Measurements from ENCODE around the gene NR4A2.
A peak's percentile ranks its signal among the peaks of the same experiment; 100 is the strongest.

NR4A2 gene

DNA sequence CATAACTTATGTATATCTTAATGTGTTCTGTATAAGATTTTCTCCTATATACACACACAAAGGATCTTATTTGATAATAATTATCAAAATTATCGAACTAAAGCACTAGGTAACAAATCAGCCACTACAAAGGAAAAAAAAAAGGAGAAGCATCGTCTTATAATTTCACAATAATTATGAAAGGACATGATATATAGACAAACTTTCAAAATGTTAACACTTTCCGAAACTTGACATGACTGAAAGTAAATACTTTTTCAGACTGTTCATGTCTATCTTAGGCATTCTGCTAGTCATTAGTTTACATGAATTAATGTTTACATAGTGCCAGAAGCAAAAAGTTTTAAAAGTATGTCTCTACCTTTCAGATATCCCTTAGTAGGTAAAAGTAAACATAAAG is 7.3 kb upstream of the NR4A2 start:
- DNase-seq, result no peak

DNA sequence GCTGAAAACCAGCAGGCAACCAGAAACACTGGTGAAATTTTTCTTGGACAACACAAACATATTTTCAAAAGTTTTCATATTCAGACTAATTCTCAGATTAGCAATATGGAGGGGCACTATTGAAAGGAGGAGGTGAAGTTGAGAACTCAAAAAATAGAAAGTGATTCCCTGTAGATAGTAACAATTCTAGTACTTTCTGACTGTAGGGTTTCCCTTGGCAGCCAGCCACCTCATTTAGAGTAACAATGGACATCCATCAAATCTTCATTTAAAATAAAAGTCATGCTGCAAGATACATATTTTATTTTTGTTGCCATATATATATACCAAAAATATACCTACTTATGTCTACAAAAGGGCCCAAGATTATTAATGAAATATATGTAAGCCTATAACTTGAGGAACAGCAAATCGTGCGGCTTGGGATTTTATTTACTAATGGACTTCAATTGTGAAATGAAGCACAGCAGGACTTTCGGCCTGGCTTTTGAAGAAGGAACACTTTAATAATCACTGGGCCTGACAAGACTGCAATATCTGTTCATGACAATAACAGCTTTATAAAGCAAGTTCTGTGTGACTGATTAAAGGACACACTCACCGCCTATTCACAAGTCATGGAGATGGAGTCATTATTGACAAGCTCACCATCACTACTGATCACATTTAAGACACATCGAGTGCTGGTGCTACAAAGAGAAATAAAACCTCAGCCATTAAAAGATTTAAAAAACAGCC is 6.8 kb upstream of the NR4A2 start:
- no peak for DNase-seq

DNA sequence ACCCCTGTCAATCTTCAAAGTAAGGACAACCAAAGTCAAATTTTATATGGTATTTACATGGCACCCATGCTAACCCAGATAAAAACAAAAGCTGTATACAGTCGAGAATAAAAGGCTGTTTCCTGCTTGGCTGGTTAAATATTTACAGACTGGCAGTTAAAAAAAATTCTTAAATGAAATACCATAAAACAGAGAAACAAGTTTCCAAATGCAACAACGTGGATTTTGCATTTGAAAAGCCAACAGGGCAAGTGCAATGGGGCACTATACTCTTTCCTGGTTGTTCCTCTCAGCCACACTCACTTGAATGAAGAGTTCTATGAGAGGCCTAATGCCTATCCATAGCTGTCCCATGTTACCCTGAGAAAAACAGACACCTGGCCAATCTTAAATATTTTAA is 6.1 kb upstream of the NR4A2 start:
- DNase-seq, result peak in 1 of 2 experiments; percentile 27

DNA sequence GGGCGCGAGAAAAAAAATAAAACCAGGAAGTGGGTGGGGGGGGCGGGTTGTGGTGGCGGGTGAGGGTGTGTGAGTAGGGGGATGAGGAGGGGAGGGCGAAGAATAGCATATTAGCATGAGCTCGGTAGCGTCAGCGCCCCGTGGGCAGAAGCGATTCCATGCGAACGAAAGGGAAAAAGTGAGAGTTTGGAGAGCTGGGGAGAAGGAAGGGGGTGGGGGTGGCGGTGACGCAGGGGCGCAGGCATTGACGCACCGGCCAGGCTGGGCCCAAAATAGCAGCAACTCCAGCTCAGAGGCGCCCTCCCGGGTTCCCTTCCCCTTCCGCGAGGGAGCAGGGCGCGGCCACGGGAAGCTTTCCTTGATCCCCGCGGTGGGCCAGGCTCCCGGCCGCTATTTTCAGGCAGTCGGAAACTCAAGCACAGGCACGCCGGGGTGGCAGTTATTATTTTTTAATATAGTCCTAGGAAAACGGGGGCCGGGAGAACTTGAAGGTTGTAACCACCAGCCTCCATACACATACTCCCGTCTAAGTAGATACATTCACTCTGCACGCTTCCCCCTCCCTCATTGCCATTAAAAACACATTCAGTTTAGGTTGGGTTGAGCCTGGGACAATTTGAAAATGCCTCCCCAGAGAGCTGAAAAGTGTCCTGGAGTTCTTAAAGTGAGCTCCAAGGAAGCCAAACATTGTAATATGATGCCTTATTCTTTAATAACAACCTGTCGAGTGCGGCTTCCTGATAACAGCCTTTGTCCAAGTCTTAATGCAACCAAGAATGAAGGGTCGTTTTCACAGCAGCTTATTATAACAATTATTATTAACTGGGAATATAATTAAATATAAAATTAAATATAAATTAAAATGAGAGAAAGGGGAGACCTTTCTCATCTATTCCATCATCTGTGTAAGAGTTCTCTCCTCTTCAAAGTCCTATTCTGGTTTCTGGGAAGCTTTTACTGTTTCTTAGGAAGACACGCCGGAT is 2.3 kb upstream of the NR4A2 start:
- peak; percentile 58 to 85 for DNase-seq

DNA sequence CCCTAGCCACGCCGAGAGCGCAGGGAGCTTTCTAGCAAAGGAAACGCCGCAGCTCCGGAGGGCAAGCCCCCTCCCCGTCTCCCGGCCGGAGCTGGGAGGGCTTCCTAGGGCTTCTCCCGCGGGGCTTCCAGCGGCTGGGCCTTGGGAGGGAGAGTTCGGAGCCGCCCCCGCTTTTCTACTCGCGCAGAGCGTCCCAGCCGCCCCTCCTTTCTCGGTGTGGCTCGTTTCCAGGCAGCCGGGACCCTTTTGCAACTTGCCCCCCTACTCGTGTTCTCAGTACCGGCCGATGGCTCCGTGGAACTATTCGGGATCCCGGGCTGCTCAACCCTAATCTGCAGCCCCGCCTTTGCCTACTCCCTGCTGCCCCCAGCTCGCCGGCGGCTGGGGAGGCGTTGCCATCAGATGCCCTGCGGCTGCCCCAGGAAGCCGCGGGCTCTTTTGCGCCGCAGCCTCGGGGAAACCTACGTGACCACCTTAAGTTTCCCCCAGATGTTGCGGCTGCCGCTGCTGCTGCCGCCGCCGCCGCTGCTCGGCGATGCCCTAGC is 1.5 kb upstream of the NR4A2 start:
- DNase-seq, result peak; percentile 62 to 85

DNA sequence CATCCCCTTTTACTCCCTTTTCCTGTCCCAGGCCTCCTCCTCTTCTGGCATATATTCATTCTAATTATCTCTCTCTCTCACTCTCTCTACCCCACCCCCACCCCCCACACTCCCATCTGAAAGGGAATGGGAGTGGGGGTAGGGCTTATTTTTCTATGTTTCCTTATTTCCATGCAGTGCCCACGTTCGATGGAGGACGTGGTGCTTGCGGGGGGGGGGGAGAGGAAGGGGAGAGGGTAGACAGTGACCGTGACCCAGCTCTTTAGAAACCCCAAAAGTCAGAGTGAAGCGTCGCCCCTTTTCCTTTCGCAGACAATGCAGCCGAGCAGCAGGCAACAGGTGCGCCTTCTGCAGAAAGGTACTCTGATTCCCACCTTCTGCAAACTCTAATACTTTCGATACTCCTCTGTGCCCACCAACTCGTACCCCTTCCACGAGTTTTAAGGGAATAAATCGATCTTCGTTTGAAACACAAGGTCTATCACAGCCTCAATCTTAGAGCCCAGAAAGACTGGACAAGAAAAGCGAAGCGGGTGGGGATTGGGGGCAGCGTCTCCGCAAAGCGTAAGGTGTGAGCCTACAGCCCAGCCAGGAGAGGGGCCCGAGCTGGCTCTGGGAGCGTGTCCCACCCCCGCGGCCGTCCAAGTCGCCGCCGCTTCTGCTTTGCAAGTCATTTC is 891 bp upstream of the NR4A2 start:
- DNase-seq, result peak; percentile 48 to 52

DNA sequence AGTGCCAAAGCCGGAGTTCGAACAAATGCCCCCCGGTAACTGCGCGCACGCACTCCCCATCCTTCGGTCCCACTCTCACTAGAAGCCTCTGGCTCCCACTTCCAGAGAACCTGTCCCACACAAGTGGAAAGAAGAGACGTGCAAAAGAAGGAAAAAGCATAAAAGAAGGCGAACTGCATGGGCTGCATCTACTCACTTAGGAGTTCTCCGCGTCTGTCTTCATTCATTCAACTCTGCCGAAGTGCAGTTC is 312 bp downstream of the NR4A2 start:
- DNase-seq, result no peak

DNA sequence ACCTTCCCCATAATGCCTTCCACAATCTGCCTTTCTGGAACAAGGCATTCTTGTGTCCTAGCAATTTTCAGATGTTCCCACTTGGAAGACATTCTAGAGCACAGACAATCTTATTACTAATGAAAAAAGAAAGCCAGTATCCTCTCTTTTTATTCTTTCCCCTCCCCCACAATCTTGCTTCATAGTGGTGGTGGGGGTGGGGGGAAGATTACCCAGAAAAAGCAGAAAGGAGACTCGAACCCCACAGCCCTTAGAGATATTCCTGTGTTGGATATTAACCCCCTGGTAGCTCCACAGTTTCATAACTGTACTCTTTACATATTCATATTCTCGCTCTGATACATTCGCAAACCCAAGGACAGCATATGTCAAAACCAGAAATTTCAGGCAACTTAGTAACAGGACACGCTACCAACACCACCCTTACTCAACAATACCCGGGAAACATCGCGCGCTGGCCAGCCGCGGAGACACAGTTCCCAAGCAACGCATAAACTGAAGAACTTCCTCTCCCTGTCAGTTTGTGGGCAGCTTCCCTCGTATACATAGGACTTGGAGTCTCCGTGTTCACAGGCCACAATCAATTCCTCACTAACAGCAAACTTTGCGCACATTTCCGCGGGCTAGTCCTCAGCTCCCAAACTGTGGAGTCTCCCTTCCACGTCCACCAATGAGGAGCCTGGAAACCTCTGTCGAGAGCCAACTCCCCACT is 793 bp downstream of the NR4A2 start:
- DNase-seq, result peak; percentile 54 to 69

DNA sequence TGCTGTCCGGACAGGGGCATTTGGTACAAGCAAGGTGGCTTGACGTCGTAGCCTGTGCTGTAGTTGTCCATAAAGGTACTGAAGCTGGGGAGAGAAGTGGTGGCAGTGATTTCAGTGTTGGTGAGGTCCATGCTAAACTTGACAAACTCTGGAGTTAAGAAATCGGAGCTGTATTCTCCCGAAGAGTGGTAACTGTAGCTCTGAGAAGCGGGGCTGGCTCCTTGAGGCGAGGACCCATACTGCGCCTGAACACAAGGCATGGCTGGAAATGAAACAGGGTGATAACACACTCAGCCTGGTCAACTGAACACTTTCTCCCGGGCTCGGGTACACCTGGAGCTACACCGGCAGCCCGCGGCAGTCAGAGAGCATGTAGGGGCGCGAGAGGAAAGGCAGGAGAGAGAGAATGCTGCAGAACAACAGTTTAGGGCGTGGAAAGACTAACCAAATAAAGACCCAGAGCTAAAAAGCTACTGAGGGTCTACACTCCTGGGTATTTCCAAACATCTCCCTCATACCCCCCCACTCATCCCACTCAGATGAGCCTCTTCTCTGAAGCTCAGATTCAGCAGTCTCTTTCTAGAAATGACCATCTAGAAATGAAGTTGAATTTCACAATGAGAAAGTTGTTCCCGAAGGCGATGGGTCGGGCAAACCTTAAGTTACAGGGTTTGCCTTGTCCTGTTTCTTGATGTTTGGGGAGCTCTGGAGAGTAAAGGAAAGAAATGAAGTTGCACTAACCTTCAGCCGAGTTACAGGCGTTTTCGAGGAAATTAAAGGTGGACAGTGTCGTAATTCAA is 2.4 kb downstream of the NR4A2 start:
- no peak for DNase-seq

DNA sequence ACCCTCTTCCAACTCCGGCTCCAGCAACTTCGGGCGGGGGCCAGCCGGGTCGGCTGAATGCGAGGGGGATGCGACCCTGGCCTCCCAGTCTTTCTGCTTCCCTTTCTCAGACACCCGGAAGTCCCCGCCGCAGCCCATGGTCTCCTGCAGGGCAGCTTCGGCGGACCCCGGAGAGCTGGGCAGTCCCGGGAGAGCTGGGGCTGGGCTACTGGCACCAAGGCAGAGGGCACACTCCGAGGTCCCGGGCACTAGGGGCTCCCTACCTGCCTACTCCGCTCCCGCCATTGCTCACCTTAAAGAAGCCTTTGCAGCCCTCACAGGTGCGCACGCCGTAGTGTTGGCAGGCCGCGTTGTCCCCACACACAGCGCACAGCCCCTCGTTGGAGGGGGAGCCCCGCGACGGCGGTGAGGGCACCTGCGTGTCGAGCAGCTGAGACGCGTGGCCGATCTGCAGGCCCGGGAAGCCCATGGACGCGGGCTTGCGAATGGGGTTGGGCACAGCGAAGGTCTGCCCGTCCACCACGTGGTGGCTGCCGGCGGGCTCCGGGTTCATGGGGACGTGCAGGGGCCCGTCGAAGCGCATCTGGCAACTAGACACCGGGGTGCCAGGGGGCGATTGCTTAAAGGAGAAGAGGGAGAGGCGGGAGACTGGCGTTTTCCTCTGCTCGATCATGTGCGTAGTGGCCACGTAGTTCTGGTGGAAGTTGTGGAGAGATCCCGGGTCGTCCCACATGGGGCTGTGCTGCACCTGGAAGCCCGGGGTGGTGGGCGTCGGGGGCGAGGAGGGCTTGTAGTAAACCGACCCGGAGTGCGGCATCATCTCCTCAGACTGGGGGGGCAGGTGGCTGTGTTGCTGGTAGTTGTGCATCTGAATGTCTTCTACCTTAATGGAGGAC is 3.2 kb downstream of the NR4A2 start:
- peak in 1 of 2 experiments; percentile 37 for DNase-seq

DNA sequence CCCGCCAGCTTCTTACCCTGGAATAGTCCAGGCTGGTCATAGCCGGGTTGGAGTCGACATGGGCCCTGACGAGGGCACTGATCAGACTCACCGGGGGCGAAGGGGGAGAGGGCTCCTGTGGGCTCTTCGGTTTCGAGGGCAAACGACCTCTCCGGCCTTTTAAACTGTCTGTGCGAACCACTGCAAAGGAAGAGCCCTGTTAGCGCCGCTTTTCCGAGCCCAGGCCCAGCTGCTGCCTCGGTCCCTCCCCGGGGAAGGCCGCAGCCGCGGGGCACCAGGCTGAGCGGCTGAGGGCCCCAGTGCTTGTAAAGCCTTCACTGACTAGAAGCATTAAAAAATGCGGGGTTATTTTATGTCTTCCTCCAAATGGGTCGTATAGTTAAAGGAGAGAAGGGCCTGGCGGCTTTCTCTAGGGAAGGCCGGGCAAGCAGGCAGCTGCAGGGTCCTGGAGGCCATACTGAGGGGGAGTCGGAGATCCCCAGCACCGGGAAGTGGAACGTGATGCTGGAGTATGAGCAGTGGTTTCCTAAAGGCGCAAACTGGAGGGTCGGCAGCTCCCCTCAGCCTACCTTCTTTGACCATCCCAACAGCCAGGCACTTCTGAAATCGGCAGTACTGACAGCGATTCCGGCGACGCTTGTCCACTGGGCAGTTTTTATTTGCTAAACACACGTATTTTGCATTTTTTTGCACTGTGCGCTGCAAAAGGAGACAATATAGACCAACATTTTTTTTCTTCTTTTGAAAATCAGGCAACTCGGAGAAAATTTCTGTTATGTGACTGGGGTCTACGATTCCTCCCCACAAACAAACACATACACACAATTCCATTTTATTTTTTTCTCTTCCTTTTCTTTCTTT is 4.5 kb downstream of the NR4A2 start:
- DNase-seq, result no peak

DNA sequence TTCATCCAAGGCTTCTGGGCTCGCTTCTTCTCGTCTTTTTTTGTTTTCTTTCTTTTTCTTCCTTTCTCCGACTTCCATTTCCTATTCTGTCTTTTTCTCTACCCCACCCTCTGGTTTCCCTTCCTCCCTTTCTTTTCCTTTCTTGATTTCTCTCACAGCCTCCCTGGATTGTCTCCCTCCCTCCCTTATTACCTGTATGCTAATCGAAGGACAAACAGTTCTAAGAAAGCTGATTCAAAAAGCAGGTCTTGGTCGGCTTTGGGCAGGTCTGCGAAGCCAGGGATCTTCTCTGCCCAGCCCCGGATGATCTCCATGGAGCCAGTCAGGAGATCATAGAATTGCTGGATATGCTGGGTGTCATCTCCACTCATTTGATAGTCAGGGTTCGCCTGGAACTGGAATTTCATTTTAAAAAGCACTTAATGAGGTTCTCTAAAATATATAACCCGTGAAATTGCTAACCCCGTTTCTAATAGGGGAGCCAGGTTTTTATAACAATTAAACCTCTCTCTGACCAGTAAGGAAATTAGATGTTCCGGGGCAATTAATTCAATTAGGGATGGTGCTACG is 5.9 kb downstream of the NR4A2 start:
- DNase-seq, result peak in 1 of 2 experiments; percentile 46

DNA sequence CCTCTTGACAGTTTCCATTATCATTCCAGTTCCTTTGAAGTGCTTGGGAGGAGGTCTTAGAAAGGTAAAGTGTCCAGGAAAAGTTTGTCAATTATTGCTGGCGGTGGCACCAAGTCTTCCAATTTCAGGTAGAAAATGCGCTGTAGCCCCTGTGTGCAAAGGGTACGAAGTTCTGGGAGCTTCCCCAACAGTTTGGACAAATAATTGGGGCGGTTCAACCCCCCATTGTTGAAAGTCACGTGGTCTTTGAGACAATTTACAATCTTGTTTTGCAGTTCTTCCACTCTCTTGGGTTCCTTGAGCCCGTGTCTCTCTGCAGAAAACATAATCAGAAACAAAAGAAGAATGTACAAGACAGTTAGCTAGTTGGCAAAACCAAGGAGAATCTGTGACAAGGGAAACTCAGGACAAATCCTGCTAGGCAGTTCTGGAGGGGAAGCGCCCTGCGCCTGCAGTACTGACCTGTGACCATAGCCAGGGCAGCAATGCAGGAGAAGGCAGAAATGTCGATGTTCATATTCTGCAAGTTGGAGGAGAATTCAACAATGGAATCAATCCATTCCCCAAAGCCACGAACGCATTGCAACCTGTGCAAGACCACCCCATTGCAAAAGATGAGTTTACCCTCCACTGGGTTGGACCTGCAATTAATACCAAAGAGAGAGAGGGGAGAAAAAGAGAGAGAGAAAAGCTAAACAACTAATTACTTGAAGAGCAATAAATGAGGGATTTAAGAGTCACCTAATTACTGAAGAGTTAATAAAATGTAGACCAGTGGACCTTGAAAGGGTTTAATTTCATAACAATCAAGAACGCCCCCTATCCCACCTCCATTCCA is 6.6 kb downstream of the NR4A2 start:
- no peak for DNase-seq

DNA sequence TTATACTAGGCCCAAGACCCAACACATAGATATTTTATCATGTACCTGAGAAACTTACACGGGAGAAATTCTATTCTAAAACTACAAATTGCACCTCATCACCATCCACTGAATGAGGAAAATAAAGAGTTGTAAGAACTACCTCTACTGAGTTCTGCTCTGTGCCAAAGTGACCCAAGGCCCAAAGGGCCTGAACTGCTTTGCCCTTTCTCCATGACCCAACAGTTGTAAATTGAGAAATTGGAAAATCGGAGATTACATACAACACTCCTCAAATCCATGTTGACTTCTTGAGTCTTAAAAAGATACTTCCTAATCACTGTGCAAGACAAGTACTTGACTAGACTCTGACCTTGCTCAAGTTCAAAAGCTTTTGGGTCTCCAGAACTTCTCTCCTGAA is 8.8 kb downstream of the NR4A2 start:
- DNase-seq, result no peak

DNA sequence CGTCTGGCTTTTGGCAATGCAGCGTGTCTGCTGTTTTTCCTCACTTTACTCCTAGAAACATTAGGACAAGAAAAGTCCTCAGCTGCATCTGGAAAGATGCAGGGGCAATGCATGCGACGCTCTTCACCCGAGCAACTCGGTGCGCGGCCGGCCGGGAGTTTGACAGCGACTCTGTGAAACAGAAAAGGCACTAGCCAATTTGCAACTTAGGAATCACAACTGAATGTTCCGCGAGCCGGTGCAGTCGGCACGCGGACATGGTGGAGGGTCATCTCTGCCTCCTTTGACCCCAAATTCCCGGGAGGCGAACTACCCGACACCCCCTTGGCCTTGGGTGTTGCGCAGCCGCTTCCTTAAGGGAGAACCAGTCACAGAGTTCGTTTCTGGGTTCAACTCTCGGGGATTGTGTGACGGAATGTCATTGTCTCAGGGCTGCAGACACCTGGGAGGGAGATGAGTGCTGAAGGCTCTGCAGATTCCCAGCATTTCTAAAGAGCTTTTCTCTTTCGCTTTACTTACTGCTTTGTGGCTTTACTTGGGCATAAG is 9.8 kb downstream of the NR4A2 start:
- no peak for DNase-seq

DNA sequence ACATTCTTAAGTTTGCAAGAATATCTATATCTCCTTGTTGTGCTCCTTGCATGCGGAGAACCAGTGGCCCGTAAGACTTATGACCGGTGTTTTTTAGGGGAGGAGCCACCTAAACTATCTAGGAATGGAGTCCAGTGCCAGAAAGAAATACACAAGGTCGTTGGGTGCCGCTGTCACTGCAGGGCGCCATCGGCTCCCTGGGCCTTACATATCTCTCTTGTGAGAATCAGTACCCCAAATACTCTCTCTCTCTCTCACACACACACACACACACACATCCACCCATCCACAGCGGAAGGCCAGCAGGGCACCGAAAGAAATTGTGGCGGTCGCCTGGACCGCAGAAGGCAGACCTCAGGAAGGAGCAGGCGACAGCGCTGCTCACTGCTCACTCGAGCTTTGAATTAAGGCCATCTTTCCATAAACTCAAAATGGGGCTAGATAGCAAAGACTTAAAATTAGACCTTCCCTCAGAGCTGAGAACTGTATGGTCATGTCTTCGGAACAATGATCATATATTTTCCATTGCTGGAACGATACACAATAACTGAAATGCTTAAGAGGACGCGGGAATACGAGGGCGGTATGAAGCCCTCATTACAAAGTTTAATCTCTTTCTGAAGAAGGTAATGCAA is 10.4 kb downstream of the NR4A2 start:
- DNase-seq, result no peak

DNA sequence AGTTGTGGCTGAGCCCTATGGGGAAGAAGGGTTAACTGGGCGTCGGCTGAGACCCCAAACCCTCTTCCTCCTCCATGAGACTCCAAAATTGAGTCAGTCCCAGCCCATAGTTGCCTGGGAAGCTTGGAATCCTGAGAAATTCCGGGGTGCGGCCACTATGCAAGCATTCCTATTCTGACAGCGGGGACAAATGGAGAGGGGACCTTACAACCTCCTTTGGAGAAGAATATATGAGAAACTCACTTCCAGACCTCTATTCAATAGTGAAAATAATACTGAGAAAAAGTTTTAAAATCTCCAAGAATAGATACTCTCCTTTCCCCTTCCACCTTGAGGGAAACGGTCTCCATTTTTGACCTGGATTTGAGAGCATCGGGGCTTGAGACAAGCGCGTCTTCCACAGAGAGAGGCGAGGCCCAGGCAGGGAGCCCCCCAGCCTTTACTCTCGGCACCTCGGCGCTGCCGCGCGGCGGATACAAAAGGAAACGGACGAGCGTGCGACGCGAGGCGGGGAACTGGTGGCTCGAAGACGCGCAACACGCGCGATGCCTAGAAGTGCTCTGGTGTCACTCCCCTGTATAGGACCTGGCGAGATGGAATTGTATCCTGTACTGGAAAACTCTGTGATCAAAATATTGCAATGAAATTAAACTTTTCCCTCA is 11.1 kb downstream of the NR4A2 start:
- DNase-seq, result no peak
